Natural killer cell treated with Interleukin-12 subunit alpha and Interleukin-12 subunit beta and Interleukin-15 and Interleukin-18, amount 100 ng/mL, for 72 hours (primary cell): ENCODE data around the gene NAV2. TPM values are rescaled to one million over a fixed set of nuclear protein-coding genes. Genes with fewer than 3 reads are reported as not detected.
"Not testable (repeated sequence)": the region's sequence is repeated elsewhere in the genome, so short reads cannot be mapped to it uniquely, and the experiment has no call there.

Experiments
- ATAC-seq, 2 donors: fragments of 150-1000 bp; cut with Tn5 transposase in 1 of 2; sonication (Bioruptor Pico), chemical (Tn5 transposase) in 1 of 2; 2 replicates each; pipeline ENCODE4 v1.10.0; 2021
- DNase-seq: peaks from one replicate; pipeline ENCODE4 v3.0.0; 2022; ENCODE audit warnings: low spot score
- H3K27ac Mint-ChIP-seq, 2 donors: 1 replicate in 1 of 2; 2 replicates in 1 of 2; pipeline ENCODE4 v1.8.0; 2022; ENCODE audit warnings: mixed read lengths in 2 of 2, mild to moderate bottlenecking in 1 of 2, moderate library complexity in 1 of 2
- H3K27me3 Mint-ChIP-seq, 2 donors: 1 replicate in 1 of 2; 2 replicates in 1 of 2; pipeline ENCODE4 v1.8.0; 2022; ENCODE audit warnings: mixed read lengths in 2 of 2
- H3K36me3 Mint-ChIP-seq: one replicate; pipeline ENCODE4 v1.8.0; 2022; ENCODE audit warnings: mixed read lengths
- H3K4me1 Mint-ChIP-seq, 2 donors: 1 replicate in 1 of 2; 2 replicates in 1 of 2; pipeline ENCODE4 v1.8.0; 2022; ENCODE audit warnings: low read depth in 2 of 2, mixed read lengths in 2 of 2, mild to moderate bottlenecking in 1 of 2
- H3K4me3 Mint-ChIP-seq: one replicate; pipeline ENCODE4 v1.8.0; 2022; ENCODE audit warnings: mixed read lengths
- H3K9me3 Mint-ChIP-seq: 2 replicates; pipeline ENCODE4 v1.8.0; 2022; ENCODE audit warnings: mixed read lengths
- total RNA-seq, 2 donors: library from RNA; stranded (reverse); gene quantifications; one replicate each; pipeline ENCODE4 v1.2.3, GENCODE V29; 2022

The NAV2 gene
- total RNA-seq, 2 donors from 2014 or later, result 0.31 to 0.67 TPM

DNA sequence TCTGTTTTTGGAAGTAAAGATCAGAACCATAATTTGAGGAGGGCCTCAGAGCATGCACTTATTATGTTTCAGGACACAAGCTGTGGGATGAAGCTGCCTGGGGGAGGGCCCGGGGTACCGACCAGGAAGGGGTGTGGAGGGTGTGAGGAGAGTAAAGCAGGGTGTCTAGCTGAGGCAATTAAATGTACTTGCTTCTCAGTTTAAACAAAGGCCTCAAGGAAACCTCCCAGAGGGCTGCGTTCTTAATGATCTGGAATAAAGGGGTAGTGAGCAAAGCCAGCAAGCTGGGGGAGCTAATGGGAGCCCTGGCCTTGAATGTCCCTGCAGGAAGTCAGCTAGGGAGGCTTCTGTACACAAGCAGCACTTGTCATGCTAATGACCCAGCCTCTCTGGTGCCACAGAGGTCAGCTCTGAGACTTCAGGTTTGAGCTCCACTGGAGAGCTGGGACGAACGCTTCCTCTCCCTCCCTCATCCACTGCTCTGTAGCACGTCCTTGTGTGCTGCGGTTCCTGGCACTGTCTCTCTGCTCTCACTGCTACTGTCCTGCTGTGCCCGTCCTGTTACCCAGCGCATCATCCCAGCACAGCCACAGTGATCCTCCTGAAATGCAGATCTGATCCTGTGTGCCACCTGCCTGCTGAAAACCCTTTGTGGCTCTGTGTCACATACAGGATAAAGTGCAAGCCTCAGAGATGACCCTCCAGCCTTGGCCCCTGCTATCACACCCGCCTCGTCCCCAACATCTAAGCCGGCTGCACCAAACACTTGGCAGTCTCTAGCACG lies 287.9 kb downstream of the NAV2 start:
- no peak for DNase-seq
- H3K27ac Mint-ChIP-seq, result no peak overlapping the region
- peak in 1 of 2 donors; percentile 37 for ATAC-seq
- peaks cover 9 to 15% of the 10 kb centered on the region in 2 donors for H3K27me3 Mint-ChIP-seq
- peaks cover 18 to 22% of the 10 kb centered on the region in 2 donors for H3K4me1 Mint-ChIP-seq
- H3K4me3 Mint-ChIP-seq, result peak overlapping the region; percentile 21
- H3K36me3 Mint-ChIP-seq, result no peaks in the 10 kb centered on the region
- no peaks in the 10 kb centered on the region for H3K9me3 Mint-ChIP-seq

DNA sequence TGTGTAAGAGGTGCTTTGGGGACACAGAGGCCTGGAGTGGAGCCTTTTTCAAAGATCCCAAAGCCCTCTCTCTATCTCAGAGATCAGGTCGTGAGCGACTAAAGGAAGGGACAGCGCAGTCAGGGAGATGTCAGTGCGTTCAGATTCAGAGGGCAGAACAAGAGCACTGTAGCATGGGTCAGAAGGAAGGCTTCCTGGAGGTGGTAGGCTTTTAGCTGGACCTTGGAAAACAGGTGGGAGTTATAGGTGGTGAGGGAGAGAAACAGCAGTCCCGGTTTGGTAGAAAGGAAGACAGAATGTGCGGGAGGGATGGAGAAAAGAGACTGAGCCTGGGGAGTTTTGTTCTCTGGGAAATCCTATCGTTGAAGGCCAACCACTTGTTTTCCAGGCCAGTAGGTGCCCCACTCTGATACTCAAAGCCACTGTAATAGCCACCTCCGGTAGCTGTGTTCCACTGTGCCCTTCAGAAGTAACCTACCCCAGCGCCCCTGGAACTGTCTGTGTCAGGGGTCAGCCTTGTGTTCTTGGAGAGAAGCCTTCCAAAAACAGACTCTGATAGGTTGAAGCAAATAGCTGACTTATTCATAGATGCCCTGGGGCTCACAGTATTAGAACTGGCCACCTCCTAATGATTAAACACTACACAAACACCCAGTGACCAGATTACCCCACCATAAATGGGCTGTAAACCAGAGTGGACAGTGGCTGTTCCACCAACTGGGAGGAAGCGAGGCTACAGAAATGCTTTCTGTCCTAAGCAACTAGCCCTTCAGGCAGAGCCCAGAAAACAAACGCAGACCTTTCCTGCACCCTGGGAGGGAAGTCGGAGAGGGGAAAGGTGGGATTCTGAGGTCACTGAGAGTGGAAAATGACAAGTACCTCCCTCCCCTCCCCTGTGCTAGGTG lies 289.9 kb downstream of the NAV2 start:
- Mint-ChIP-seq H3K27me3 (peaks cover 9 to 13% of the 10 kb centered on the region in 2 donors), H3K9me3 (no peaks in the 10 kb centered on the region), H3K27ac (no peak overlapping the region), H3K4me3 (no peak overlapping the region), H3K36me3 (no peaks in the 10 kb centered on the region), H3K4me1 (peaks cover 18 to 22% of the 10 kb centered on the region in 2 donors)
- no peak for ATAC-seq
- DNase-seq, result no peak

DNA sequence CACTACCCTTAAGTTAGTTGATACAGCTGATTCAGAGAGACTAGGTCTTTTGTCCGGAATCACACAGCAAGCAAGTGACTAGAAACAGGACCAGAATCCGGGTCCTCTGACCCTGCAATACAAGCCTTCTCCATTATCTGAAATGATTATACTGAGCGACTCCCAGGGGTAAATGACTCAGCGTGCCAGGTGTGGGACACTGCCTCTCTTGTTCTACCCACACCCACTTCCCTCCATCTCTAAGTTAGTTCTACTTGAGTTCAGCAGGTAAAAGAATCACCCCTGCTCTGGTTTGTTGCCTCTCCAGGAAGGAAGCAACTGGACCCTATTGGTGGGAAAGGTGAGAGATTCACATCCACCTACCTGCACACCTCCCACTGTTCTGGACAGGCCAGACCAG lies 290.7 kb downstream of the NAV2 start:
- Mint-ChIP-seq H3K4me1 (peaks cover 18 to 22% of the 10 kb centered on the region in 2 donors), H3K4me3 (no peak overlapping the region), H3K9me3 (no peaks in the 10 kb centered on the region), H3K27ac (no peak overlapping the region), H3K36me3 (no peaks in the 10 kb centered on the region), H3K27me3 (peaks cover 5 to 10% of the 10 kb centered on the region in 2 donors)
- DNase-seq (no peak), ATAC-seq (no peak)

DNA sequence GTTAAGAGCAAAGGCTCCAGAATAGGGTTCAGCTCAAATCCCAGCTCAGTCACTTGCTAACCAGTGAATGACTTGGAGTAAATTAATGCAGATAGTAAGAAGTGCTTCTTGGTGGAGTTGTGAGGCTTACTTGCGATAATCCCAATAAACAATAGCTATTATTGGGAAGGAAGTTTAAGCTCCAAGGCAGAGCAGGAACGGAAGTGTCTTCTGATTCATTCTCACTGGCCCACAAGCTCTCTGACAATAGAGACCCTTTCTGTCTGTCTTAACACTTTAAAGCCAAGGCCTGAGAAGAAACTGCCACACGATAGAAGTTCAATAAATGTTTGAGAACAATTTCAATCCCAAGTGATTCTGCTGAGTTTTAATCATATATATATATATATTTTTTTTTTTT lies 292.2 kb downstream of the NAV2 start:
- no peaks in the 10 kb centered on the region for H3K9me3 Mint-ChIP-seq
- H3K27ac Mint-ChIP-seq, result no peak overlapping the region
- peaks cover 0 to 5% of the 10 kb centered on the region in 2 donors for H3K27me3 Mint-ChIP-seq
- no peak overlapping the region for H3K4me3 Mint-ChIP-seq
- no peaks in the 10 kb centered on the region for H3K36me3 Mint-ChIP-seq
- DNase-seq (no peak), ATAC-seq (no peak)
- H3K4me1 Mint-ChIP-seq, result peaks cover 15 to 20% of the 10 kb centered on the region in 2 donors

DNA sequence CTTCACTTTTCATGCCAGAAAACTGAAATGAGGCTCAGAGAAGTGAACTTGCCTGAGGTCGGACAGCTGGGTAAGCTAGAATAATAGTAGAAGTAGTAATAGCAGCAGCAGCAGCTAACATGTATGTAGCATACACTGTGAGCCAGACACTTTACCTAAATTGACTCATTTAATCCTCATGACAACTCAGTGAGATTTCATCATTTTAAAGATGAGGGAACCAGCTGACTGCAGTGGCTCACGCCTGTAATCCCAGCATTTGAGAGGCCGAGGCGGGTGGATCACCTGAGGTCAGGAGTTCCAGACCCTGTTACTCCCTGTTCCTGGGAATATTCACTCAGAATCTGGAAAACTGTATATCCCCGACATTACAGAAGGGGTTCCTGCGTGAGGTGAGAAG lies 293.1 kb downstream of the NAV2 start:
- no peaks in the 10 kb centered on the region for H3K36me3 Mint-ChIP-seq
- no peak overlapping the region for H3K27ac Mint-ChIP-seq
- peaks cover 0 to 5% of the 10 kb centered on the region in 2 donors for H3K27me3 Mint-ChIP-seq
- DNase-seq (no peak), ATAC-seq (no peak)
- H3K4me1 Mint-ChIP-seq, result peaks cover 7 to 11% of the 10 kb centered on the region in 2 donors
- no peak overlapping the region for H3K4me3 Mint-ChIP-seq
- H3K9me3 Mint-ChIP-seq, result no peaks in the 10 kb centered on the region

DNA sequence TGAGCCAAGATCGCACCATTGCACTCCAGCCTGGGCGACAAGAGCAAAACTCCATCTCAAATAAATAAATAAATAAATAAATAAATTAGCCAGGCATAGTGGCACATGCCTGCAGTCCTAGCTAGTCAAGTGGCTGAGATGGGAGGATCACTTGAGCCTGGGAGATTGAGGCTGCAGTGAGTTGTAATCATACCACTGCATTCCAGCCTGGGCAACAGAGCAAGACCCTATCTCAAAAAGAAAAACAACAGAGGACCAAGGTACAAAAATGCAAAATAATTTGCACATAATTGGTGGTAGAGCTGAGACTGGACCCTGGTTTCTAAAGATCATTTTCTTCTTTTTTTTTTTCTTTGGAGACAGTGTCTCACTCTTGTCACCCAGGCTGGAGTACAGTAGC lies 294.0 kb downstream of the NAV2 start:
- not testable (repeated sequence) for H3K4me1 Mint-ChIP-seq, H3K36me3 Mint-ChIP-seq, H3K27ac Mint-ChIP-seq, H3K9me3 Mint-ChIP-seq, ATAC-seq, DNase-seq, H3K4me3 Mint-ChIP-seq, H3K27me3 Mint-ChIP-seq

DNA sequence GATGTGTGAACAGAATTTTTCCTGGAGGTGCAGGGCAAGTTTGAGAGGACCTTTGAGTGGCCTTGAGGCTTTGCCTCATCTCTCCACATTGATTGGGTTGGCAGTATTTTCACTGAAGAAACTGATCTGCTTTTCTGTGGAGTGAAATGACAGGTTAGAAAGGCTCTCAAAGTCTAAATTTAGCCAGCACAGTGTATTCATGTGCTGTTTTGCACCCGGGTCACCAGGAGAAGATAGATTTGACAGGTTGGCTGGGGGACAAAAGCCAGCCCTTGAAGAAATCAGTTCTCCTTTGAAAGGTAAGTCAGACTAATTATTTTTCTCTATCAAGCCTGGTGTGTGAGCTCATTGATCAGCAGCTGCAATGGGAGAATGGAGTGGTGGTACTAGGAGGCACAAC lies 294.7 kb downstream of the NAV2 start:
- no peak for ATAC-seq
- no peak for DNase-seq
- Mint-ChIP-seq H3K4me1 (no peaks in the 10 kb centered on the region), H3K4me3 (no peak overlapping the region), H3K27ac (no peak overlapping the region), H3K27me3 (peaks cover 0 to 7% of the 10 kb centered on the region in 2 donors), H3K36me3 (no peaks in the 10 kb centered on the region), H3K9me3 (no peaks in the 10 kb centered on the region)

DNA sequence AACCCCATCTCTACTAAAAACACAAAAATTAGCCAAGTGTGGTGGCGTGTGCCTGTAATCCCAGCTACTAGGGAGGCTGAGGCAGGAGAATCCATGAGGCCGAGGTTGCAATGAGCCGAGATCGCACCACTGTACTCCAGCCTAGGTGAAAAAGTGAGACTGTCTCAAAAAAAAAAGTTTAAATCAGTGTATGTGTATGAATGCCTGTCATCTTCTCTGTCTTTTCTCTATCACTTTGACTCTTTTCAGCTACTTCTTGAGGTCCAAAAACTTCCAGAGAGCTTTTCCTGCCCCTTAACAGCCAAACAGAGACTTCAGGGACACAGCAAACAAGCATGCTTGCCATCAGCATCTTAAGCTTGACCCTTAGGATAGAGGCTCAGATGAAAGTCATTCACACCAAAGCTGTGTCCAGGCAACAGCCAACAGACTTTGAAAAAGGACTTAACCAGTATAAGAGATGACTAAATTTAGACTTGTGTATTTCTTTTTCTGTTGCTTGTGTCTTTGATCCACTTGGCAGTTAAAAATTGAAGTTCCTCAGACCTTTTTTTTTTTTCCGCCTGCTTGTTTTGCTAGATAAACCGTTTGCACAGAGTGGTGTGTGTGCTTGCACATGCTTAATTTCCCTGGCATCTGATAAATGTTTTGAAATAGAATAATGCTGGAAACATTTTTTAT lies 295.7 kb downstream of the NAV2 start:
- no peak overlapping the region for H3K4me3 Mint-ChIP-seq

DNA sequence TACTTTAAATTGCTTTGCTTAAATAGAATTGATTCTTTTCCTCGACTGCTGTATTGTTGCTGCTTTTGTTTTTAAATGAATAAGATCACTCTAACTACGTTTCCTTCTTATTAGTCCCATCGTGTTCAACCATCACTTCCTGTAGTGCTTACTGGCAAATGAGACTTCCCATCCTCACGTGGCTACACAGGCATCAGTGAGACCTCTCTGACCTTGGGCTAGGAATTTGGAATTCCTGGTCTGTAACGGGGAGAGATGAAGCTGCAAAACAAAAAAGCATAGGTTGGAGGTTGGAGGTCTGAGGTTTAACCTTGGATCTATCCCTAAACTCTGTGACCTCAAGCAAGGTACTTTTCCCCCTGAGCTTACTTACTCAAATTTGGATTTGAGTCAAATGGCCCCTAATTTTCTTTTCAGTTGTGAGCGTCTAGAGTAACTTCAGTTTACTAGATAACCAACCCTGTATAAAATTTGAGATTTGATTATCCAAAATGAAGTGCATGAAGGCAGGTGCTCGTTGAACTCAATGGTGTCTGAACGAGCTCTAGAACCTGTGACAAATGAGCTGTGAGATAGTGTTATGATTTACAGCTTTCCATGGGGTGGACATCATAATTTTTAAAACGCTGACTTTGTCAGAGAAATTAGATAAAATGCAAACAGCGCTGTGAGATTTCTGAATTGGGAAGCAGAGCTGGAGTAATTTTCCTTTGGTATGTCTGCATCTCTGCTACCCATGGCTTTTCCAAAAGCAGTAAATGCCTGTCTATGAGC lies 296.4 kb downstream of the NAV2 start:
- Mint-ChIP-seq H3K9me3 (no peaks in the 10 kb centered on the region), H3K4me3 (no peak overlapping the region)

More for the DNA sequence above, 295.7 kb downstream of the NAV2 start:
- Mint-ChIP-seq H3K27me3 (peaks cover 0 to 7% of the 10 kb centered on the region in 2 donors), H3K4me1 (peaks cover 0 to under 1% of the 10 kb centered on the region in 2 donors), H3K9me3 (no peaks in the 10 kb centered on the region), H3K27ac (no peak overlapping the region), H3K36me3 (no peaks in the 10 kb centered on the region)
- DNase-seq, result no peak
- no peak for ATAC-seq

DNA sequence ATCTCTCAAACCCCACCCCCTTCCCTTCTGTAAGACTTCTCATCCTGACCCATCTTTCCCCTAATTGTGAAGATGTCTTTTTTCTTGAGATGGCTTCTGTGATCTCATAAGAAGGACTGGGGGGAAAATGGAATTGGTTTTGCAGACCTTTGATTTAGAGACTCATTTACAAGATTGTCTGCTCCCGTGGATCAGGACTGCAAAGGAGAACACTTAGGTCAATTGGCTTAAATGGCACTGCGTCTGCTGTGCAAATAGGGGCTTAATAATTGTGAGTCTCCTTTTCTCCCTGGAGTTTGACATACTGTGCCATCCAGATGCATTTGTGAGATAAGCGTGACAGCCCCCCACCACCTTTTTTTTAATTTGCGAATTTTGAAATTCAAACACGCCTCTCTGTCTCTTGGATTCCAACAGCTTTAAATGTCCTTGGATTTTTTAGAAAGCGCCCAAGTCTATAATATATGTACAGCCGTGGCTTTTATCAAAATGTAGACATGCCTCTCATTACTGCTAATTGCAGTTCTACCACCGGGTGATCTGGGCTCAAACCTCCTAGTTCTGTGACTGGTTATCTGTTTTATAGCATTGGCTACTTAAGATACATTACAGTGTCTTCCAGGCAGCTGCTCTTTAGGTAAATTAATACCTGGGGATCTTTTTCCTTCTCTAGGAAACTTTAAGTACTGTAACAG lies 297.7 kb downstream of the NAV2 start:
- DNase-seq, result no peak
- no peak for ATAC-seq
- H3K27me3 Mint-ChIP-seq, result peaks cover 8 to 14% of the 10 kb centered on the region in 2 donors
- H3K27ac Mint-ChIP-seq, result no peak overlapping the region
- no peaks in the 10 kb centered on the region for H3K9me3 Mint-ChIP-seq
- H3K4me1 Mint-ChIP-seq, result peaks cover 5 to 6% of the 10 kb centered on the region in 2 donors
- no peaks in the 10 kb centered on the region for H3K36me3 Mint-ChIP-seq
- no peak overlapping the region for H3K4me3 Mint-ChIP-seq

More for the DNA sequence above, 296.4 kb downstream of the NAV2 start:
- Mint-ChIP-seq H3K4me1 (peaks cover 5 to 6% of the 10 kb centered on the region in 2 donors), H3K27ac (no peak overlapping the region), H3K27me3 (peaks cover 6 to 13% of the 10 kb centered on the region in 2 donors), H3K36me3 (no peaks in the 10 kb centered on the region)
- ATAC-seq (no peak), DNase-seq (no peak)

DNA sequence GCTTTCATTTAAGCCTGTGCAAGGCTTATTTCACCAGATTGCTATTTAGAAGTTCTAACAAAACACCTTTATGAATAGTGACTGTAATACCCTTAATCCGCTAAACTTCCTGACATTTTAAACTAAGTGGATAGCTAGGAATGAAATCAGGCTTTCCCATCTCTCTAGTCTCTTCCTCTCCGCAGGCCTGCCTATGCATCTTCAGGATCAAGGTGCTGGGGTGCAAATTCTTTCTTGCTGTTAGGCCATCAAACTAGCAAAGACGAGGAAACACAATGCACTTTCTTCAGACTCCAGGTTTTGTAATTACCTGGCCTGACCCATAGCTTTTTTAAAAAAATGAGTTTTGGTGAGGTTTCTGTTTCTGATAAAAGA lies 298.2 kb downstream of the NAV2 start:
- DNase-seq (no peak), ATAC-seq (no peak)
- Mint-ChIP-seq H3K9me3 (no peaks in the 10 kb centered on the region), H3K4me1 (peaks cover 5 to 6% of the 10 kb centered on the region in 2 donors), H3K27me3 (peaks cover 13 to 16% of the 10 kb centered on the region in 2 donors), H3K36me3 (no peaks in the 10 kb centered on the region), H3K27ac (no peak overlapping the region), H3K4me3 (no peak overlapping the region)

DNA sequence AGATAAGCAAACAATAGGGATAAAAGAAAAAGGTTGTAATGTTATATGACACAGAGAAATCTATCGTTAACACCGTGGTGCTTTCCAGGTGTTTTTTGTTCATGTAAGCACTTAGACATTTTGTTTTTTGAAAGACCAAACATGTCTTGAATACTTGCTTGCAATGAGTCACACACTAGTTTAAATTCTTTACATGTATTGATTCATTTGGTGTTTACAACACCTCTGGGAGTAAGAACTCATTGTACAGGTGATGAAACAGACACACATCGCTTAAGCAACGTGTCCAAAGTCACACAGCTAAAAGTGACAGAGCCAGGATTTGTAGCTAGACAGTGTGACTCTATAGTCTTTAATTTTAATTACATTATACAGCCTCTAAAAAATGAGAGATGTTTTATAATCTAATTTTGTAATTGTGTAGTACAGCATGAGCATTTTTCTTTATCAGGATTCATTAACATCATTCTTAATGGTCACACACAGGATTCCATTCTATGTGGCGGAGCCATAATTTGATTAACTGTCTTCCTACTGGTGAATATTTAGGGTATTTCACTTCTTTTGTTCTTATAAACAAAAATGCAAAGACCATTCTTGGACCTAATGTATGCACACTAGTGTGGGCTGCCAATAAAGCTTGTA lies 298.8 kb downstream of the NAV2 start:
- no peak overlapping the region for H3K27ac Mint-ChIP-seq
- H3K27me3 Mint-ChIP-seq, result peaks cover 16 to 17% of the 10 kb centered on the region in 2 donors
- H3K36me3 Mint-ChIP-seq, result no peaks in the 10 kb centered on the region
- no peaks in the 10 kb centered on the region for H3K9me3 Mint-ChIP-seq
- DNase-seq (no peak), ATAC-seq (no peak)
- H3K4me1 Mint-ChIP-seq, result peaks cover 5 to 6% of the 10 kb centered on the region in 2 donors
- no peak overlapping the region for H3K4me3 Mint-ChIP-seq
